Measurements from ENCODE around the gene STX7. TPM values are rescaled to one million over a fixed set of nuclear protein-coding genes. Genes with fewer than 3 reads are reported as not detected.

Gene STX7
- total RNA-seq, 1 donor, result 43.8 TPM

- peak; percentile 64 for DNase-seq (ENCODE audit: insufficient read length, low spot score, missing footprints)
- no peaks in the 10 kb centered on the region for H3K36me3 ChIP-seq (ENCODE audit: insufficient read depth, low read length)
- H3K4me3 ChIP-seq (ENCODE audit: insufficient read depth, low read length), result peak overlapping the region; percentile 59
- no peak overlapping the region for H3K27ac ChIP-seq (ENCODE audit: low read depth, low read length)
- no peaks in the 10 kb centered on the region for H4K20me1 ChIP-seq (ENCODE audit: insufficient read depth, low read length)
- H2AFZ ChIP-seq (ENCODE audit: low read length), result peak overlapping the region; percentile 85
- peaks cover 13% of the 10 kb centered on the region for H3K27me3 ChIP-seq (ENCODE audit: insufficient read depth, low read length)
- H3K4me1 ChIP-seq (ENCODE audit: insufficient read depth, low read length), result no peaks in the 10 kb centered on the region
- peak; percentile 75 for TF ChIP-seq CTCF (IDR thresholded peaks at IDR 0.05; ENCODE audit: extremely low read depth, low read depth, low read length)
- no peaks in the 10 kb centered on the region for H3K79me2 ChIP-seq (ENCODE audit: insufficient read depth, low read length)
- no peaks in the 10 kb centered on the region for H3K9me3 ChIP-seq (ENCODE audit: low read depth, low read length)
- H3K4me2 ChIP-seq (ENCODE audit: insufficient read depth, low read length), result peak overlapping the region; percentile 89
Measured at GRCh38 chr6:132530293-132530974, 17.5 kb upstream of the STX7 start.

GRCh38 chr6:132527791-132528190, 14.9 kb upstream of the STX7 start:
- no peak overlapping the region for H3K4me2 ChIP-seq (ENCODE audit: insufficient read depth, low read length)
- no peaks in the 10 kb centered on the region for H3K36me3 ChIP-seq (ENCODE audit: insufficient read depth, low read length)
- H3K9me3 ChIP-seq (ENCODE audit: low read depth, low read length), result no peaks in the 10 kb centered on the region
- no peak overlapping the region for H2AFZ ChIP-seq (ENCODE audit: low read length)
- H3K27ac ChIP-seq (ENCODE audit: low read depth, low read length), result no peak overlapping the region
- no peaks in the 10 kb centered on the region for H3K4me1 ChIP-seq (ENCODE audit: insufficient read depth, low read length)
- H4K20me1 ChIP-seq (ENCODE audit: insufficient read depth, low read length), result no peaks in the 10 kb centered on the region
- no peak for DNase-seq (ENCODE audit: insufficient read length, low spot score, missing footprints)
- no peaks in the 10 kb centered on the region for H3K79me2 ChIP-seq (ENCODE audit: insufficient read depth, low read length)
- H3K27me3 ChIP-seq (ENCODE audit: insufficient read depth, low read length), result peaks cover 11% of the 10 kb centered on the region
- H3K4me3 ChIP-seq (ENCODE audit: insufficient read depth, low read length), result no peak overlapping the region
- TF ChIP-seq CTCF (IDR thresholded peaks at IDR 0.05; ENCODE audit: extremely low read depth, low read depth, low read length), result no peak

DNA sequence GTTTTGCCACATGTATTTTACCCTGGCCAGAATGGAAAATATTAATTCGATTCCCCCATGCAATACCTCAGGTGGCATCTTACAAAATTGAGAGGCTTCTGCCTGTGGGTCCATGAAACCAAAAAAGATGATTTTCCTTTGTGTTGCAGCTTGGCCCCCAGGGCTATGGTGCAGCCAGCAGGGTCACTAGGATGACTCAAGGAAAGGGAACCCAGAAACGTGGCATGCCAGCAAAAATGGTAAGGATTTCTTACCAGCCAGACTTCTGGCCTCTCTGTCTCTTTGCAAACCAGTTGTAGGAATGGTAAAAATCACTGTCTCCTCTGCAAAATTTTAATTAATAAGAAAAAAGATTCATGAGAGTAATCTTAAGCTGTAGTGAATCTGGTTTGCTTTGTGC, 13.5 kb upstream of the STX7 start:
- Histone ChIP-seq H3K79me2 (ENCODE audit: insufficient read depth, low read length) (no peaks in the 10 kb centered on the region), H3K4me1 (ENCODE audit: insufficient read depth, low read length) (peaks cover 5% of the 10 kb centered on the region), H3K9me3 (ENCODE audit: low read depth, low read length) (no peaks in the 10 kb centered on the region), H2AFZ (ENCODE audit: low read length) (no peak overlapping the region), H3K27ac (ENCODE audit: low read depth, low read length) (no peak overlapping the region), H3K27me3 (ENCODE audit: insufficient read depth, low read length) (peaks cover 3% of the 10 kb centered on the region), H4K20me1 (ENCODE audit: insufficient read depth, low read length) (no peaks in the 10 kb centered on the region), H3K4me2 (ENCODE audit: insufficient read depth, low read length) (no peak overlapping the region), H3K36me3 (ENCODE audit: insufficient read depth, low read length) (no peaks in the 10 kb centered on the region), H3K4me3 (ENCODE audit: insufficient read depth, low read length) (no peak overlapping the region)
- no peak for TF ChIP-seq CTCF (IDR thresholded peaks at IDR 0.05; ENCODE audit: extremely low read depth, low read depth, low read length)
- DNase-seq (ENCODE audit: insufficient read length, low spot score, missing footprints), result no peak

DNA sequence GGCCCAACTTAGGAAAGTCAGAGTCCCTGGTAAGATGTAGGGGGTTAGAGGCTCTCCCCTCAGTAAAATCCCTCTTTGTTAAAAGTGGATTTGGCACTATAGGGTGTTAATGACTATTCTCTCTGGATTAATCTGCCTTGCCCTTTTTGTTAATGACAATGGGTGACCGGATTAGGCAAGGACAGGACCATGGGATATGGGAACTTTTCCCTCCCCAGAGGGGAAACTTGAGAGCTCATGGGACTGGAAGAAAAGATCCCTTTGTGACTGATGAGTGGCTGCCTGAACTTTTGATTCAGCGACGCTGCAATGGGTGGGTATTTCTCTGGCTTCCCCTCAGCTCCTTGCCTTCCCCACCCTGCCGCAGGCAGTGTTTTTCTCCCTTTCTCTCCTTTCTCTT, 12.9 kb upstream of the STX7 start:
- Histone ChIP-seq H2AFZ (ENCODE audit: low read length) (no peak overlapping the region), H3K27me3 (ENCODE audit: insufficient read depth, low read length) (peaks cover 3% of the 10 kb centered on the region), H3K4me2 (ENCODE audit: insufficient read depth, low read length) (no peak overlapping the region), H3K36me3 (ENCODE audit: insufficient read depth, low read length) (no peaks in the 10 kb centered on the region), H3K4me3 (ENCODE audit: insufficient read depth, low read length) (no peak overlapping the region), H3K9me3 (ENCODE audit: low read depth, low read length) (no peaks in the 10 kb centered on the region), H4K20me1 (ENCODE audit: insufficient read depth, low read length) (no peaks in the 10 kb centered on the region), H3K79me2 (ENCODE audit: insufficient read depth, low read length) (no peaks in the 10 kb centered on the region), H3K27ac (ENCODE audit: low read depth, low read length) (no peak overlapping the region), H3K4me1 (ENCODE audit: insufficient read depth, low read length) (peaks cover 11% of the 10 kb centered on the region)
- DNase-seq (ENCODE audit: insufficient read length, low spot score, missing footprints), result no peak
- TF ChIP-seq CTCF (IDR thresholded peaks at IDR 0.05; ENCODE audit: extremely low read depth, low read depth, low read length), result no peak

All from osteoblast (primary cell).